ENCODE measurements around the gene BMPR1A.

The BMPR1A gene

DNA sequence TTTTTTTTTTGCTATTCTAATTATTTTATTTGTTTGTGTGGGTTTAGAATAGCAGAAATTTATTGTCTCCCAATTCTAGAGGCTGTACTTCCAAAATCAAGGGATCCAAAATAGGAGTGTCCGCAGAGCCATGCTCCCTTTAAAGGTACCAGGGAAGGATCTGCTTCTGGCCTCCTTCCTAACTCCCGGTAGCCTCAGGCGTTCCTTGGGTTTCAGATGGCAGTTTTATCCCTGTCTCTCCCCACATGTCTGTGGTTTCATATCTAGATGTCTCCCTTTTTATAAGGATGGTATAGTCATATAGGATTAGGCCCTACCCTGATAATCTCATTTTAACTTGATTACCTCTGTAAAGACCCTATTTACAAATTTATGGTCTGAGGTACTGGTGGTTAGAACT, 48.4 kb downstream of the BMPR1A start:
- DNase-seq, result no peak

DNA sequence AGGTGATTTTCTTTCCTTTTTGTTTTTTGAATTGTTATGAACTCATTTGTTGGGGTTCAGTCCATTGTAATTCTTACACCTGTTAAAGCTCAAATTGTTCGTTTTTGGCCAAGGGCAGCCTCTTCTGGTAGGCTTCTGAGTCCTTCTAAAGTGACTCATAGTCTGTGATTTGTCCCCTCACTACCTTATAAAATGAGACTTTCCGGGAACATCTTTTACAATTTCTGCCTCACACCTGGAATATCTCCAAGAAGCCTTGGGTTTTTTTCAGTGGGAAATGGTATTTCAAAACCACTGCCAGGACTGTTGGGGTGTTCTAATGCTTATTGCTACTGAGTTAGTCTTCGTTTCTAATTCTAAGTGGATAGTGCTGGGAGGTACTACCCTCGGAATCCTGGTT, 56.7 kb downstream of the BMPR1A start:
- DNase-seq, result no peak

DNA sequence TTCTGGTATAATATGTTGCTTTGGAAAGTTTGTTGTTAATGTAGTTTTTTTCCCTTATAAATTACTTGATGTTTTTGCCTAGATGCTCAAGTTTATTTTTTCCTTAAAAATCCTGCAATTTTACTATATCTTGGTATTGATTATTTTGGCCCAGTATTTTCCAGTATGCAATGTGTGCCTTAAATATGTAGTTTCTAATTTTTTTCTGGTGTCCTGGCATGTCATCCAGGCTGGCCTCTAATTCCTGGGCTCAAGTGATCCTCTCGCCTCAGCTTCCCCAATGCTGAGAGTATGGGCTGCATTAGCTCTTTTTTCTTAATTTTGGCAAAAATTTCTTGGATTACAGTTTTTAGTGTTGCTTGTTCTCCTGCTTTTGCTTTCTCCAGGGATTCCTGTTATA, 57.6 kb downstream of the BMPR1A start:
- DNase-seq, result no peak

DNA sequence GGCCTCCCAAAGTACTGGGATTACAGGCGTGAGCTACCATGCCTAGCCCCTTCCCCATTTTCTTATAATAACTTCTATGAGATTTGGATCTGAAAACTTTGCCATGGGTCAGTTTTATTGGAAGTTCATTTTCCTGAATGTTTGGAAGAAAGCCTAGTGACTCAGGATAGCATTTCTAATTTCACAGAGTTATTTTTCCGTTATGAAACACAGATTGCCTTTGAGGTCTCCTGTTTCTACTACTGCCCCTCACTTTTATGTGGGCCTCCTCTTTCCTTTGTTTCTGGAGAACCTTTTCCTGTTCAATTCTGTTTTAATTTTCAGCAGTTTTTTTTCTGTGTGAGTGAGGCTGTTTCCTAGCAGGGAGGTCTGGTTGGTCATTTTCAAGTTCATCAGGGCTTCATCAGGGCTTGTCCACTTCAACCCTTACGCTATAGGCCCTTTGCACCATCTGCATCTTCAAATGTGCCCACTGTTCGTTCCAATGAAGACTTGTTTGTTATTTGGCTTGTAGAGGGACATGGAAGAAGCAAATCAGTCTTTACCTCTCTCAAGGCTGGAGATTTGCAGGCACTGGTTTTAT, 58.7 kb downstream of the BMPR1A start:
- no peak for DNase-seq

DNA sequence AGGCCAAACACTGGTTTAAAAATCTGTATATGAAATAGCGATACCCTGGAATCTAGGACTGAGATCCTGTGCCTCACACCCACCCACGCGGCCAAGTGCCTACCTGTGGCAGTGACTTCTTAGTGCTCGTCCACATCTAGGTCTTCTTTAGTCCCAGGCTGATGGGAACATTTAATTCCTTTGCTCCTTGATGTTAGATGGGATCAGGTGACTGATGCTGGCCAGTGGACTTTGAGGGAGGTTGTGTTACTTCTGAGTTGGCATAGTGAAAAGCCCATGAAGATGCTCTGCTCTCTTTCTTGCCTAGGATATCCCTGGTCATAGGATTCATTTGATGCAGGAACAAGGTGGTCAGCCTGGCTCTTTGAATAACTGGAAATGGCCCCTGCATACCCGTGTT, 59.2 kb downstream of the BMPR1A start:
- no peak for DNase-seq

DNA sequence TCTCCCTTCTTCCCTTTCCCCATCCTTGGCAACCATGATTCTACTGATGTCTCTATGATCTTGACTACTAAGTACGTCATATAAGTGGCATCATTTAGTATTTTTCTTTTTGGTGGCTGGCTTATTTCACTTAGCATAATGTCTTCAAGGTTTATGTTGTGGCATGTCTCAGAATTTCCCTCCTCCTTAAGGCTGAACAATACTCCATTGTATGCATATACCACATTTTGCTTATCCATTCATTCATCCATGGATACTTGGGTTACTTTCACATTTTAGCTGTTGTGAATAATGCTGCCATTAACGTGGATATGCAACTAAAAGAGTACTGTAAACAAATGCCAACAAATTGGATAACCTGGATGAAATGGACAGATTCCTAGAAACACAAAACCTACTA, 60.8 kb downstream of the BMPR1A start:
- no peak for DNase-seq

DNA sequence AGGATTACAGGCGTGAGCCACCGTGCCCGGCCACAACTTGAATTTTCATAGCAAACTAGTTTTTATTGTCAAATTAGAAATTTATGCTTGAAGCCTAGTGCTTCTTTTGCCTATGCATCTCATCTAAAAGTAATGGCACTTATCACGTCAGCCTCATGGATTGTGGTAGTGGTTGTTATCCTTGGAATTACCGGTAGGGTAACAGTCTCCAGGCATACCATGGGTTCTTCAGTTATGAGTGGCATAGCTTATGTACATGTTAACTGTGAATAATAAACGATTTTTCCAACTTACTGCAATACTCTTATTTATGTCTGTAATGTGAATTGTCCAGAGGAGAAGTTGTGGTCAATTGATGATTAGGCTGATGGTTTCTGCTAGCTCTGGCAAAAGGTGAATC, 63.1 kb downstream of the BMPR1A start:
- no peak for DNase-seq

DNA sequence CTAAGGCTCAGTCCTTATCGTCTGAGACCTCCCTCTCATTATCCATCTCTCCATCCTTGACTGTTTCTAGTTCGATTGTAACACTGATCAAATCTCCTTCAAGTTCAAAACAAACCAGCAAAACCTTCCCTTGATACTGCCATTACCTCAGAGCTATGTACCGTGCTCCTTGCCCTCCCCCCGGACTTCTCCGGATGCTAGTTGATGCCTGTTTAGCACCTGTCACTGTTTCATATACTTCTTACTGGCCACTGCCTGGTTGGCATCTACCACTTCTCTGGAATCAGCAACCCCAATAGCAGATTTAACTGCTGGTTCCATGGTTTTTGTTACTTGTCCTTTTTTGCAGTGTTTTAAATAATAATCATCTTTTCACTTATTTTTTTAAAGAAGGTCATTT, 64.1 kb downstream of the BMPR1A start:
- DNase-seq, result no peak

DNA sequence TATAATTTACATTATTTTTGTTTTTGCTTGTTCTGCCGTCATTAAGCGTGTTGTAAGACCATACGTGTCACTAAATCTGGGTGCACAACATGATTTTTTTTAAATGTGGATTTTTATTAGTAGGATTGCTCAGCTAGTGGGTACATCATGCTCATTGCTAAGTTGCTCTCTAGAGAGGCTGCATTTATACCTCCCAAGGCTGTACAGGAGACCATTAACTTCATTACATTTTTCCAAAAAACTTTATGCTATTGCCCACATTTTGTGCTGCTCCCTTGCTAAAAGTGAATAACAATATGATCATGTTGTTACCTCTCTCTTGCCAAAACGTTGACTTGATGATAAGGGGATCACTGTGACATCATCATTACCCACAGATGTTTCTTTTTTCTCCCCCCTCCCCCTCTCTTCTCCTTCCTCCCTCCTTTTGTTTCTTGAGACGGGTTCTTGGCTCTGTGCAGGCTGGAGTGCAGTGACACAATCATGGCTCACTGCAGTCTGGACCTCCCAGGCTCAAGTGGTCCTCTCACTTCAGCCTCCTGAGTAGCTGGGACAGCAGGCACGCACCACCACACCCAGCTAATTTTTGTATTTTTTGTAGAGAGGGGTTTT, 65.1 kb downstream of the BMPR1A start:
- DNase-seq, result no peak

DNA sequence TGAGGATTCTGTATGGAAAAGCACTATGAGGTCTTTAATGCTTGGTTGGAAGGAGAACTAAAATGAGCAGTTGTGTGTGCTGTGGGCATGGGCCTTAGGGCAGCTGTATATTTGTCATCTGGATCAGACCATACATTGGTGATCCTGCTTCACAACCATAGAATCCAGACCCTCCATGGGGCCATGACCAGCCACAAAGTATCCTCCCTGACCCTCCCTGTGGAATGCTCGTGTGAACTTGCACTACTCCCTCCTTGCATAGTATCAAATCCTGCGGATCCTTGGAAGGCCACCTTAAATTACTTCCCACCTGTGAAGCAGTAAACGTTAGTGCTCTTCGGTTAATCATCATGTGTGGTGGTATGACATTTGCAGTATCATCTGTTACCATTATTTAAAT, 67.1 kb downstream of the BMPR1A start:
- DNase-seq, result no peak

DNA sequence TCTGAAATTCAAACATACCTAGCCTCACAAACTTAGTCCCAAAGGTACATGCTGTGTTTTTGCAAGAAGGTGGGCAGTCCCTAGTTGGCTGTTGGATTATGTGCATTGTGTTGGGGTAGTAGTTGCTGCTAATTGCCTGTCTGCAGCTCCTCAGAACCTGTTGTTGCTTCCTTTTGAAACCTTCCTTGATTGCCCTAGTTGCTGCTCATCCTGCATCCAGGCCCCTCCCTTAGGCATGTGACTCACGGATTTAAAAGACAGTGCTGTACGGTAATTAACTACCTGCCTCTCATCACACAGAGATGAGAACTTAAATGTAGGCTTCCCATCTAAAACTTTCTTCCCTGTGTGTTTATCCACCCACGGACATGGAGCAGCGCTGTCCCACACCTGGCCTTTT, 67.7 kb downstream of the BMPR1A start:
- no peak for DNase-seq

DNA sequence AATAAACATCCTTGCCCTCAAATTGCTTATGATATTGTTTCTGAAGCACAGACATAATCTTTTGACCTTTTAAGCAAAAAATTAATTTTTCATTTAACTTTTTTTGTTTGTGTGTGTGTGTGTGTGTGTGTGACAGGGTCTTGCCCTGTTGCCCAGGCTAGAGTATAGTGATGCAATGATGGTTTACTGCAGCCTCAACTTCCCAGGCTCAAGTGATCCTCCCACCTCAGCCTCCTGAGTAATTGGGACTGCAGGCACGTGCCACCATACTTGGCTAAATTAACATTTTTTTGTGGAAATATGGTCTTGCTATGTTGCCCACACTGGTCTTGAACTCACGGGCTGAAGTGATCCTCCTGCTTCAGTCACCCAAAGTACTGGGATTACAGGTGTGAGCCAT, 68.9 kb downstream of the BMPR1A start:
- no peak for DNase-seq

DNA sequence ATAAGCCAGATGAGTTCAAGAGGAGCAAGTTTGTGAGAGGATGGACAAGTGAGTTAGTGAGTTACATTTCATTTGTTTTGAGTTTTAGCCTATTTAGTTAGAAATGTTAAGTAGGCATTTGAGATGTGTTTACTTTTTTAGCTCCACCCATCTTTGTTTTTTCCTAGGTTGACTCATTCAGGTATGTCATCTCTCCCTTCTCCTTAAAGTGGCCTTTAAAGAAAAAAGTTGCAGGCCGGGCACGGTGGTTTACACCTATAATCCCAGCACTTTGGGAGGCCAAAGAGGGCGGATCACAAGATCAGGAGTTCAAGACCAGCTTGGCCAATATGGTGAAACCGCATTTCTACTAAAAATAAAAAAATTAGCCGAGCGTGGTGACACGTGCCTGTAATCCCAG, 71.2 kb downstream of the BMPR1A start:
- no peak for DNase-seq

DNA sequence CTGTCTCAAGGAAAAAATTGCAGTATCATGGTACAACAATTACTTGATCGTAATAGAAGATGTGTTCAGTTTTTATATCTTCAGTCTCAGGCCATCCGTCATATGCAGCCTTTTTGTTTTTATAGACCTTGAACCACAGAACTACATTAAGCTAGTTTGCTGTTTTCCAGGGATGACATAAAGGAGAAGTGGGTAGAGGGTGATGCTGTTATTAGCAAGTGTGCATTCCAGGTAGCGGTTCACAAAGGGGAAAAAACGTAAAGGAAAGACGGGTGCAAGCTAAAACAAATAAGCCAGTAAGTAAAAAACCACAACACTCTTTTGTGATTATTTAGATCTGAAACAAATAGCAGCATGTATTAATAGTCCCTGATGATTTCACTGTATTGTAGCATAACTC, 71.7 kb downstream of the BMPR1A start:
- no peak for DNase-seq

DNA sequence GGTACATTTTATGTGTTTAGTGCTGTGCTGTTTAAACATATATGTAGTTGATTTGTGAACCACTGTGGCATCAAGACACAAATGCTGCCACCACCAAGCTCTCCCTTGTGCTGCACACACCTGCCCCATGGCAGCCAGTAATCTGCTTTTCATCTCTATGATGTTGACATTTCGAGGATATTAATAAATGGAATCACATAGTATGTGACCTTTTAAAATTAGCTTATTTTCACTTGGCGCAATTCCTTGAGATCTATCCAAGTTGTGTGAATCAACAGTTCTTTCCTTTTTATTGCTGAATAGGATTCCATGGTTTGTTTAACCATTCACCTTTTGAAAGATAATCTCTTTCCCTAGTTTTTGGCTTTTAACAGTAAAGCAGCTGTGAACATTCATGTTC, 73.1 kb downstream of the BMPR1A start:
- DNase-seq, result no peak

DNA sequence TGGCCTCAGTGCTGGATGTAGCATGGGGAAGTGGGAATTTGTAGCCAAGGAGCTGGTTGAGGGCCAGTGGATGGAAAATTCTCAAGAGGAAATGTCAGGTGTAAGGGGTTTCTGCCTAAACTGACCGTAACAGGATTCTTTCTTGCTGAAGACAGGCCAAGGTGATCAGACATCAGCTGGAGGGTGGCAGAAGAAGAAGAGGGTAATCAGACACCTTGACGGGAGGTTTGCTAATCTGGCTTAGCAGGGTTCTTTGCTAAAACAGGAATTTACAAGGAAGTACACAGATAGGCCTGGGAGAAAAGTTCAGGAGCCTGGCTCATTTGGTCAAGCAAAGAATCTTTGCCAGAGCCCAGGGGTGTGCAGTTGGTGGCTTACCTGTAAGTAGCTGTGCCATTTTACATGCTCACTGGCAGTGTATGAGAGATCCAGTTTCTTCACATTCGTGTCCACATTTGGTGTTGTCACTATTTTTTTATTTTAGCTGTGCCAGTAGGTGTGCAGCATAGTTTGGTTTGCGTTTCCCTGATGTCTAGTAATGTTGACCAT, 73.7 kb downstream of the BMPR1A start:
- no peak for DNase-seq

DNA sequence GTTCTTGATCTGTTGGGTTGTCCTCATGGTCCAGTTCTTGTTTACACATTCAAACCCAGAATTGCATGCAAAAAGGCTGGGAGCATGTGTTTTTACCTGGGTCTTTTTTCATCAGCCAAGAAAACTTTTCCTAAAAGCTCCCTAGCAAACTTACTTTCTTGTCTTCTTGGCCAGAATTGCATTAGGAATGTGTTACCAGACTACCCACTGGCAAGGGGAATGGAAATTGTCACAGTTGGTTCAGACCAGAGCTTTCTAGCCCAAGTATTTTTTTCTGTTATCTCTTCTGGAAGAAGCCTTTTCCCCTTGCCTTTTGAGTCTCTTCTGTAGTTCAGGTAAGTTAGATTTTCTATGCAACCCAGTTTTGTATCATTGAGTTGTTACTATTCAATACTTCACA, 77.5 kb downstream of the BMPR1A start:
- DNase-seq, result no peak

DNA sequence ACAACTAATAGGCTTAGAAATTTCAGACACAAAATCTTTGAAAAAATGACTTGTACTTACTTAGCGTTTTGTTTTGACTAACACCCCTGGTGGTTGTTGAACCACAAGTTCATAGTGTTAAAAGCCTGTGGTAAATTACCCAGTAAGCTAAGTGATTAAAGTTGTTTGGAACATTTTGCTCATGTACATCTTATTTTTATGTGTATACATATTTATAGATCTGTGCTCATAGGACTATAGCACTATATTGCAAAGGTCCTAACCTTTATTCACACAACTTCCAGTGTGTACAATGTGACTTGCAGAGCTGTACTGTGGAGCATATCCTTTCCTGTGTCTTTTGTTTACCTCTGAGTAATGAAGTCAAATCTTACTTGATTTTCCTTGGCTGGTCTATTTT, 79.6 kb downstream of the BMPR1A start:
- DNase-seq, result no peak

DNA sequence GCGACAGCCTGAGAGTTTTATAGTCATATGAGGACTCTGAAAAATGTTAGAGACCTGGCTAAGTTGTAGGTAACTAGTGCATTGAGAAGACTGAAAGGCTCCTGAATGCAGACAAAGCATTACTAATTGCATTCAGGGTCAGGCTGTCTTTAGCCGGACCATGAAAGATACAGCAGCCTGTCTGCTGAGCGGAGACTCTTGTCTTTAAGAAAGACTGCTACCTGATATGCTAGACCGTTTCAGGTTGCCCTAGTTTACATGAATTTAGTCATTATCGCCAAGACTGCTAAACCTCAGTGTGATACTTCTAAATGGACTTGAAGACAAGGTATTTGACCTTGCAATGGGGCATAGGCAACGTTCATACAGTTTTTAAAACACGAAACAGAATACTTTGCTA, 81.2 kb downstream of the BMPR1A start:
- DNase-seq, result no peak

DNA sequence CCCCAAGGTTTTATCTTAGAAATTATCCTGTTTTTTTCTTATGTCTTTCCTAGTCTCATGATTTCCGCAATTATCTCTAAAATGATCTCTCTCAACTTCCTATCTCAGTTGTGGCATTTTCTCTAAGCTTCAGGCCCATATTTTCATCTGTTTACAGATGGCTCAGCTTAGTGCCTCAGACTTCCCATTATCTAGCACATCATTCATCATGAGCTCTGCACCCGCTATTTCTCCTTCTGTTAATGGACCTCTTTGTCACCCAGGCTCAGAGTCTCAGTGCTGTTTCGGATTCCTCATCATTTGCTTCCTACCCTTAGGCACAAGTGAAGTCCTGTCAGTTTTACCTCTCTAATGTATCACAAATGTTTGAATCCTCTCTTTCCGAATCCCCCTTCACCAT, 84.1 kb downstream of the BMPR1A start:
- DNase-seq, result no peak

DNA sequence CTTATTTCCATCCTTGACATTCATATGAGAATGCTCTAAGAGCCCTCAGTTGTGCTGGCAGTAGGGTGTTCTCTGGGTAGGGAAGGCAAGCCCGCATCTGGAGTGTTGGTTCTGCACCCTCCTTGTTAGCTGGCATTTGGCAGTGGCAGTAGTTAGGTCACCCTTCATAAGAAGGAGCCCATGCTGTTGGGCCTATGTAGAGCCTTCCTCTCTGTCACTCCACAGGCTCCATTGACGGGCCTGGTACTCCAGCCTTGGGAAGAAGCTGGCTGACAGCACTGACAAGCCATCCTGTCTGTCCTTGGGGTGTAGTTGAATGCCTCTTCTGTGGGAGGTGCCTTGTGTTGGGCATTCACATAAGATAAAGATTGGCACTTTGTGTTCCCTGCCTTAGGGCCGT, 89.7 kb downstream of the BMPR1A start:
- DNase-seq, result no peak

DNA sequence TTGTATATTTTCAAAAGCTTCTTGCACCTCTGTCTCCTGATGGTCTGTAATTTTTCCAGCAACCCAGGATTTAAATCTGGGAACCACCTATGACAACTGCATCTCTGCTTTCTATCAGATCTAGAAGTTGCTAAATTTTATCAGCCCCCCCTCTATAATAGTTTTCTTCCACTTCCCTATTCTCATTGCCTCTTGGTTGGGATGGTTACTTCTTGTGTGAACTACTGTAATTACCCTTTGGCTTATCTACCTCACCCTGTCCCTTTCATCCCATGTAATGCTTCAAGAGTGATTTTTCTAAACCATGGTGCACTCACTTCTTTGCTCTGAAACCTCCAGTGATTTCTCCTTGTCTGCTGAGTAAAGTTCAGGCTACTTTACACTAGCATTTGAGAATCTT, 92.3 kb downstream of the BMPR1A start:
- DNase-seq, result no peak

DNA sequence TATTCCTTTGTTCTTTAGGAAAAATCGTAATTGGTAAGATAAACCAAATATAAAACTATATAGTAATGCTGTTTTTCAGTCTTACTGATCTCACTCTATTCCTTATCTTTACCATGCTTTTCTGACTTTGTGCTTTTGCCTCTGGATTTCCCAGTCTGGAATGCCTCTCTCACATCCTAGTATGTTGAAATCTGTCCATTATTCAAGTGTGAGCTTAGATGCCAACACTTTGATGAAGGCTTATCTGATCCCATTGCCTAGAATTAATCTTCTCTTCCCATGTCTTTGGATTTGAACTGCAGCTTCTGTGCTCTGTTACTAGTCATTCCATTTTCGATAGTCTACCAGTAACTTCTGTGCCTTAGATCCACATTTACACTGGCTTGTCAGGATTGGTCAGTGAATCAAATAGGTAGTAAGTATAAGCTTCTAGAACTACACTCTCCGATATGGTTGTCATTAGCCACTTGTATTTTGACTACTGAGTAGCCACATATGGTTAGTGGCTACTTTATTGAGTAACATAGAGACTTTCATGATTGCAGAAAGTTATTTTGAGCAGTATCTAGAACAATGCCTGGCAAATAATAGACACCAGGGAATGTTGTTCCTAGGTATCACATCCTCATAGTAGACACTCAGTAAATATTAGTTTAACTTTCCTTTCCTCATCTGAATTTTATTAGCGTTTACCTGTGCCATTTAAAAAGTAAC, 92.9 kb downstream of the BMPR1A start:
- no peak for DNase-seq

DNA sequence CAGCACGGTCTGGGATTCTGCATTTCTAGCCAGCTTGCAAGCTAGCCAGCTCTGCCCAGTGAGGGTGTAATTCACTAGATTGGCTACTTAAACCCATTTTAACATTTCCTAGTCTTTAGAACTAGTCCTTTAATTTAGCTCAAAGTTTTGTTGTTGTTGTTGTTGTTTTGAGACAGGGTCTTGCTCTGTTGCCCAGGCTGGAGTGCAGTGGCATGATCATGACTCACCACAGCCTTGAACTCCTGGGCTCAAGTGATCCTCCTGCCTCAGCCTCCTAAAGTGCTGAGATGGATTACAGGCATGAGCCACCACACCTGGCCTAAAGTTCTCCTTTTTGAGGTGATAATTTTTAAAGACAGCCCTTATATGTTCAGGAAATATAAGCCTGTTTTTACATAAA, 94.1 kb downstream of the BMPR1A start:
- no peak for DNase-seq

All from stimulated activated CD4-positive, alpha-beta T cell treated with anti-CD3 and anti-CD28 coated beads, Interleukin-4, amount 100 ng/mL, for 4 hours (primary cell).